Naive B cell (primary cell): Measurements from ENCODE around the gene MSI2. TPM values are rescaled to one million over a fixed set of nuclear protein-coding genes. Genes with fewer than 3 reads are reported as not detected.

Experiments
- ATAC-seq, 2 donors: fragments of 150-1000 bp; cut with Tn5 transposase; 2 replicates each; pipeline ENCODE4 v1.10.0; 2021; ENCODE audit warnings: low read depth in 2 of 2, mild to moderate bottlenecking in 2 of 2, moderate library complexity in 2 of 2
- DNase-seq: peaks from one replicate; pipeline ENCODE4 v3.0.0; 2022
- H3K27ac Mint-ChIP-seq, 6 donors: one replicate each; pipeline ENCODE4 v1.8.0; 2020 to 2022; ENCODE audit warnings: mild to moderate bottlenecking in 6 of 6, mixed read lengths in 6 of 6, moderate library complexity in 5 of 6, inconsistent platforms in 2 of 6
- H3K27me3 Mint-ChIP-seq, 3 donors: one replicate each; pipeline ENCODE4 v1.8.0; 2021 to 2022; ENCODE audit warnings: mixed read lengths in 3 of 3, mild to moderate bottlenecking in 1 of 3
- H3K36me3 Mint-ChIP-seq, 2 donors: one replicate each; pipeline ENCODE4 v1.8.0; 2020 to 2022; ENCODE audit warnings: mixed read lengths in 2 of 2, inconsistent platforms in 1 of 2, mild to moderate bottlenecking in 1 of 2
- H3K4me1 Mint-ChIP-seq, 3 donors: one replicate each; pipeline ENCODE4 v1.8.0; 2020 to 2022; ENCODE audit warnings: mixed read lengths in 3 of 3, inconsistent platforms in 1 of 3, mild to moderate bottlenecking in 1 of 3, moderate library complexity in 1 of 3
- H3K4me3 Mint-ChIP-seq, 8 donors: one replicate each; pipeline ENCODE4 v1.8.0; 2020 to 2022; ENCODE audit warnings: mild to moderate bottlenecking in 8 of 8, mixed read lengths in 8 of 8, moderate library complexity in 8 of 8, inconsistent platforms in 2 of 8
- H3K9me3 Mint-ChIP-seq, 7 donors: one replicate each; pipeline ENCODE4 v1.8.0; 2020 to 2022; ENCODE audit warnings: mixed read lengths in 7 of 7, mild to moderate bottlenecking in 5 of 7, inconsistent platforms in 2 of 7, moderate library complexity in 1 of 7
- polyA plus RNA-seq, 6 donors: library from polyadenylated mRNA; unstranded; fragments of 300-500 nt; fragmentation: Illumina TruSeq; gene quantifications; one replicate each; pipeline ENCODE4 v1.2.3, GENCODE V29; 2021; ENCODE audit warnings: low read depth in 6 of 6

The MSI2 gene
- polyA plus RNA-seq, 6 donors from 2014 or later = 4.0 to 11.3 (median 6.8) TPM

DNA sequence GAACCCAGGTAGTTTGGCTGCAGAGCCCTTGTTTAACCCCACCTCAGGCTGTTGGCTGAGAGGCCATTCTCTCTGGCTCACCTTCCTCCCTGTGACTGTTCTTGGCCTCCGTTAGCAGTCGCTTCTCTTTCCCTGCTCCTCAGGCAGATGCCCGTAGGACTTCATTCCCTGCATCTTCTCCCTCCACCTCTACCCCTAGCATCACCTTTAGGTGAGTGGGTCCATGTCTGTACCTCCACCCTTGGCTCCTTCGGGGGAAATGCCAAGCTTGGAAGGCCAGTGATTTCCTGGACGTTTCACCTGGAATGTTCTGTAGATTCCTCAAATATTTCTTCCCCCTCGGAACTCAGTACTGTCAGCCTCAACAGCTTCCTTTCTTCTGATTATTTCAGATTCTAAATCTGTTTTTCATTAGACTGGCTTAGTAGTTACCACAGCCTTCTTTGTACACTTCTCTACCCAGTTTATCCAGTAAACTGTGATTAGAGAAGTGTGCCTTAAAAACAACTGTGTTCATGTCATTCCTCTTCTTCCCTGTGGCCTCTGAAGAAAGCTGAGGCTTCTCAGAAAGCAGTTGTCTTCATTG is 227.9 kb downstream of the MSI2 start:
- Mint-ChIP-seq H3K4me1 (peaks cover 52 to 81% (median 63%) of the 10 kb centered on the region in 3 donors), H3K9me3 (no peaks in the 10 kb centered on the region), H3K36me3 (peaks cover 0 to 4% of the 10 kb centered on the region in 2 donors), H3K27me3 (no peaks in the 10 kb centered on the region), H3K4me3 (no peak overlapping the region), H3K27ac (peak overlapping the region in 3 of 6 donors; percentile 0 to 74 (median 61))
- ATAC-seq (no peak), DNase-seq (no peak)

DNA sequence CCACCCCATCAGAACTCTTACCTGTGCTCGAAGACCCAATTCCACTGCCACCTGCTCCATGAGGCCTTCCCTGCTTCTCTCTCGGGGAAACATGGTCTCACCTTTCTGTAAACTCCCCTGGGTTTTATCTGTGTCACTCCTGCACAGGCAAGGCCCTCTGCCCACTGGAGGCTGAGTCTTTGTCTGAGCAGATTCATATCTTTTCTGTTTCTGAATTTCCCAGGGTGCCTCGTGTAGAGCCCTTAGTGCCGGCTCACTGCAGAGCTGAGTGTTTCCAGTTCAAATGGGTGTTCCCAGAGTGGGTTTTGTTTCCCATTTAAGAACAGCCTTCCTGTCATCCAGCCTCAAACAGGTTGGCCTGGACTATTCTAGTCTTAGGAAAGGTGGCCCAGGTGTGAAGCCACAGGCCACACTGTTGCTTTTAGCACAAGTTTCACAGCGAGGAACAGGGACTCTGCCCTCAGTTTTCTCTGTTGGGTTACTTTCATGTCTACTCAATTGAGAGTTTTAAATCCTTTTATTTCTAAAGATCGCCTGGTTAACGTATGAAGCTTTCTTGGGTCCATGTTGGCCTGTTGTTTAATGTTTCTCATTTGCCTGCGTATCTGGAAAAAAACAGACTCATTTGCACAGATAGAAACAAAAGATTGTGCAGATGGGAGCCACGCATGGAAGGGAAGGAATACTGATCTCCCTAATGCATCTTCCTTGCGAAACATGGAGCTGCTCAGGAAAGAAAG is 228.7 kb downstream of the MSI2 start:
- Mint-ChIP-seq H3K36me3 (peaks cover 0 to 4% of the 10 kb centered on the region in 2 donors), H3K9me3 (no peaks in the 10 kb centered on the region), H3K4me1 (peaks cover 53 to 84% (median 60%) of the 10 kb centered on the region in 3 donors), H3K4me3 (peak overlapping the region in 3 of 8 donors; percentile 13 to 80 (median 36)), H3K27ac (peak overlapping the region in 4 of 6 donors; percentile 41 to 74 (median 68)), H3K27me3 (no peaks in the 10 kb centered on the region)
- ATAC-seq (no peak), DNase-seq (no peak)

DNA sequence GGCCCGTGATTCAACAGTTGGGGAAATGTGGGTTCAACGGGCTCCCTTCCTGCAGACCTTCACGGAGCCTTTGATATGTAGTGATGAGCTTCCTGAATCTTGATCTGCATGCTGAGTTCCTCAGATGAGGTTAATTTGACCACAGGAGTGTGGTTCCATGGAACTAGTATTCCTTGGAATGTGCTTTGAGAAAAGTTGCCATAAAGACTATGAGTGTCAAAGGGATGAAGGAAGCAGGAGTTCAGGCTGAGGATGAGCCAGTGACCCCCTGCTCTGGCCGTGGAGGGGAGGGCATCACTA is 229.2 kb downstream of the MSI2 start:
- no peak for DNase-seq
- no peak for ATAC-seq
- H3K27me3 Mint-ChIP-seq = no peaks in the 10 kb centered on the region
- peaks cover 0 to 4% of the 10 kb centered on the region in 2 donors for H3K36me3 Mint-ChIP-seq
- H3K27ac Mint-ChIP-seq = peak overlapping the region in 5 of 6 donors; percentile 41 to 73 (median 57)
- H3K4me1 Mint-ChIP-seq = peaks cover 51 to 81% (median 55%) of the 10 kb centered on the region in 3 donors
- H3K4me3 Mint-ChIP-seq = peak overlapping the region in 5 of 8 donors; percentile 12 to 80 (median 36)
- H3K9me3 Mint-ChIP-seq = no peaks in the 10 kb centered on the region

DNA sequence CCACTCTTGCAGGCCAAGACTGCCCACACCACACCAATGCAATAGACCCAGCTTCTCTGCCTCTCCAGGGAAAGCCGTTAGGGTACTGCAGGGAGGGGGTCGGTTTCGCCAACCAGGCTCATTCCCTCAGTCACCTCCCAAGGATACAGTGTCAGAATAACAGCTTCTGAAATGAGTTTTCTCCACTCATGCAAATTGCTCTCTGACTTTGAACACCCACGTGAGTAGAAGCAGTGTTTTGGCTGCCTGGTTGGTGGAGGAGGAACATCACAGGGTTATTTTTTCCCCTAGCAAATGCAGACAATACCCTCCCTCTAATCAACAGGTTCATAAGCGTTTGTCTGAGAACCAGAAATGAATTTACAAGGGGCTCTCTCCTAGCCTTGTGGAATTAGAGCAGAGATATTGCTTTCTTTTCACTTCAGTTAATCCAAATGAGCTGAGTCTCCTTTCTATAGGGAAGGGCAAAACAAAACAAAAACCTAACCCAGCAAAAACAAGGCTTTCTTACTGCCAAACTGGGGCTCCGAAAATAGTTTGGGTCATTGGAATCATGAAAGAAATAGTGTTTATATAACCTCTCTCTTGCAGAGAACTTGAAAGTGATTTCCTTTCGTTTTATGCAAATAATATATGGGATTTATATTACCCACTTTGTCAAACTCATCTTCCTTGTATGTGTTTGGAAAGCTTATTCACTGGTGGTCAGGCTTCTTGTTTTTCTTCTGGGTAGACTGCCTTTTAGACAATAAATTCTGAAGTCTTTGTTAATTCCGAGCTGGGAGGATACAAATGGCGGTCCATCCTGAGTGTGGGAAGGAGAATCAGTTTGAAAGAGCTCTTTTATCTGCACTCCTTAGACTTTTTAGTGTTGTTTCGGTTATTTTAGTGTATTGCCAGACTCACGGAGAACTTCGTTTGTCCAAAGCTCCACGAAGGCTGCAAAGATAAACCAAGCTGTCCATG is 229.9 kb downstream of the MSI2 start:
- Mint-ChIP-seq H3K4me1 (peaks cover 46 to 83% (median 54%) of the 10 kb centered on the region in 3 donors), H3K27me3 (no peaks in the 10 kb centered on the region), H3K27ac (peak overlapping the region in 5 of 6 donors; percentile 44 to 94 (median 64)), H3K36me3 (peaks cover 0 to 4% of the 10 kb centered on the region in 2 donors), H3K9me3 (no peaks in the 10 kb centered on the region), H3K4me3 (peak overlapping the region in 6 of 8 donors; percentile 10 to 80 (median 50))
- DNase-seq (no peak), ATAC-seq (peak; percentile 41 to 47)

DNA sequence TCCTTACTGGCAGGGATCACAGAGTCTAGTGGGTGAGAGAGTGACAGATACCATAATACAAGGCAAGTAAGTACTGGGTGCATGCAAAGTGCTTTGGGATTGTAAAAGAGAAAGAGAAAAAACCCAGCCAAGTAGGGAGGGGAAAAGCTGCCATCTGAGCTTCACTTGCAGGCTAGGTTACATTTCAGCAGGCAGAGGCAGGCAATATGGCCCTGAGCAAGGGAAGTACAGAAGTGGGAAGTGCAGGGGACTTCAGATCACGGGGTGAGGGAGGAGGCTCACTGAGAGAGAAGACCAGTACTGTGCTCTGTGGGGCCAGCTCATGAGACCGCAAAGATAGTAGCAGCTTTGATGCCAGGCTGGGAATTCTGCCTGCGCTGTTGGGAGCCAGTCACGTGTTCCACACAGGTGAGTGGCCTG is 230.6 kb downstream of the MSI2 start:
- Mint-ChIP-seq H3K4me3 (peak overlapping the region in 3 of 8 donors; percentile 51 to 67 (median 64)), H3K27ac (peak overlapping the region in 5 of 6 donors; percentile 2 to 94 (median 64)), H3K4me1 (peaks cover 51 to 87% (median 60%) of the 10 kb centered on the region in 3 donors), H3K27me3 (no peaks in the 10 kb centered on the region), H3K36me3 (peaks cover 0 to 4% of the 10 kb centered on the region in 2 donors), H3K9me3 (no peaks in the 10 kb centered on the region)
- no peak for DNase-seq
- peak; percentile 67 to 83 for ATAC-seq

DNA sequence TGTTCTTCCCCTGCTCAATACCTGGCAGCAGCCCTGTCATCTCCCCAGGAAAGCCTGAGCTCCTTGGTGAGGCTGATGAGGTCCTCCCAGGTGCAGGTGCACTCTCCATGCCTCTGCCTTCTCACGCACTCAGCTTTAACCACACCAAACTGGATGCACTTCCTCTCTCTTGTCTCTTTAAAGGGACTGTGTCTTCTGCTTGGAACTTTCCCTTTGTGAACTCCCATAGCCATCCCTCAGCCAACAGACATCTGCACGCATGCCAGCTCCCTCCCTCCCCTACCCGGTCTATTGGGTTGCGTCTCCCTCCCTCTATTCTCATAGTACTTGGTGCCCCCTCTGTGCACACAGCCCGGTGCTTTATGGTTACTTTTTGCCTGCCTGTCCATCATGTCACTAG is 231.2 kb downstream of the MSI2 start:
- Mint-ChIP-seq H3K4me3 (peak overlapping the region in 3 of 8 donors; percentile 35 to 76 (median 51)), H3K27me3 (no peaks in the 10 kb centered on the region)

DNA sequence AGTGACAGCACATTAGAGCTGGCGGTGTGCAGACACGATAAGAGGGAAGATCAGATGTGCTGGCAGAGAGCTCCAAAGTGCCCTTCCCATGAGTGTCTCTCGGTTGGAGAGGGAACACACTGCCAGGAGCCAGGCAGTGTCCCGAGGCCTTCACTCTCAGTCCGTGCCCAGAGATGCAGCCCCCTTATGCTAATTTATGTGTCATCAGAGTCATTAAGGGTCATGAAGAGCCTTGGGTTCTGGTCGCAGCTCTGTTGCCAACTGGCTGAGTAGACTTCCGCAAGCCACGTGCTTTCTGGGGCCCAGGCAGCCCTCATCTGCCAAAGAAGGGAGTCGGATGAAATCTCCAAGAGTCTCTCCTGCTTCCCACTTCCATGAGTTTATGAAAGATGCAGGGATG is 232.5 kb downstream of the MSI2 start:
- H3K36me3 Mint-ChIP-seq = no peaks in the 10 kb centered on the region
- ATAC-seq = no peak
- no peak for DNase-seq
- no peak overlapping the region for H3K4me3 Mint-ChIP-seq
- H3K27ac Mint-ChIP-seq = peak overlapping the region in 5 of 6 donors; percentile 22 to 72 (median 34)
- H3K9me3 Mint-ChIP-seq = no peaks in the 10 kb centered on the region
- no peaks in the 10 kb centered on the region for H3K27me3 Mint-ChIP-seq
- H3K4me1 Mint-ChIP-seq = peaks cover 56 to 88% (median 74%) of the 10 kb centered on the region in 3 donors

More for the DNA sequence above, 231.2 kb downstream of the MSI2 start:
- H3K36me3 Mint-ChIP-seq = no peaks in the 10 kb centered on the region
- no peaks in the 10 kb centered on the region for H3K9me3 Mint-ChIP-seq
- DNase-seq (no peak), ATAC-seq (peak in 1 of 2 donors; percentile 15)
- H3K27ac Mint-ChIP-seq = peak overlapping the region in 4 of 6 donors; percentile 46 to 70 (median 62)
- peaks cover 48 to 89% (median 63%) of the 10 kb centered on the region in 3 donors for H3K4me1 Mint-ChIP-seq

DNA sequence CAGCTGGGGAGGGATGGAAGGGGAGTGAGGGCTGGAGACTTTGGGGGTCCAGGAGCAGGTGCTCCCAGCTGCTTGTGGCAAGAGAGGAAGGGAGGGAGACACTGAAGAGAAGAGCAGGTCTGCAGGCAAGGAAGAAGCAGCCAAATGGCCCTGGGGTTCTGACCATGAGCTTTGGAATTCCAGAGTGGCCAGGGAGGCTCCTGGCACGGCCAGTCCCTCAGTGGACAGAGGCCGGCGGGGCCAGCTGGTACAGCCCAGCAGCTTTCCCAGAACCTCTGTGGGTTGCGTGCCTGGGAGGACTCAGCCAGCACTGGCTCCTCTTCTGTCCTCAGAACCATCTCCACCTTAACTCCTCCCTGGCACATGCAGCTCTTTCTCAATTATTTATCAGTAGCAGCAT is 233.0 kb downstream of the MSI2 start:
- Mint-ChIP-seq H3K27ac (peak overlapping the region in 4 of 6 donors; percentile 32 to 56 (median 45)), H3K27me3 (no peaks in the 10 kb centered on the region), H3K36me3 (no peaks in the 10 kb centered on the region), H3K4me3 (peak overlapping the region in 1 of 8 donors; percentile 13), H3K4me1 (peaks cover 51 to 87% (median 75%) of the 10 kb centered on the region in 3 donors), H3K9me3 (no peaks in the 10 kb centered on the region)
- no peak for ATAC-seq
- DNase-seq = no peak

DNA sequence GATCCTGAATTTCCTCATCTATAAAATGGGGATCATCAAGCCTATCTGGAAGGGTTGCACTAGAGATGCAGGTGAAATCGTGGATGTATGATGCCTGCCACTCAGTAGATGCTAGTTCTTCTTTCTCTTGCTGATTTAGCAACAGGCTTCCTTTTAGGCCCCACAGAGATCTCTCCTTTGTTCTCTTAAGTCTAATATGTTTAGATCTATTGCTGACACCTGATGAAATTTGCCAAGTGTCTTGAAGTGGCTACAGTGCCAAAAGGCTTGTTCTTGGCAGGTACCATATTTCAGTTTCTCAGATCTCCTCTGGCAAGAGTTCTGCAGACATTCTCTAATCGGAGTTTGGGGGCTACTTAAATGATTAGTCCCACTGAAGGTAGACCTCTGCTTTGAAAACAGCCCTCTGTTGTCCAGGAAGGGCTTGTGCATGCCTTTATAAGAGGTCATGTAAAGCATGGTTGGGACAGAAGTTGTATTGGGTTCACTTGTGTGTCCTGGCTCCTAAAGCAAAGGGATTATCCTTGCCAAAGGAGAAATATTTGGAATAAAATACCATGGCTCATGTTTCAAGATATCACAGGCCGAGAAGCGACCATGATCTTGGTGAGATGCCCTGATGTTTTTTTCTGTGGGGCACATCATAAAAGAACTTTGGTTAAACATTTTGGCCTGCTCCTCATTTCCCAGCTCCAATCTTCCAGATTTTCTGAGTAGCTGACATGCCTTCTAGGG is 234.0 kb downstream of the MSI2 start:
- H3K4me1 Mint-ChIP-seq = peaks cover 44 to 82% (median 66%) of the 10 kb centered on the region in 3 donors
- ATAC-seq = no peak
- H3K9me3 Mint-ChIP-seq = no peaks in the 10 kb centered on the region
- no peak overlapping the region for H3K4me3 Mint-ChIP-seq
- H3K27me3 Mint-ChIP-seq = no peaks in the 10 kb centered on the region
- H3K27ac Mint-ChIP-seq = peak overlapping the region in 2 of 6 donors; percentile 38 to 43
- no peaks in the 10 kb centered on the region for H3K36me3 Mint-ChIP-seq
- DNase-seq = no peak

DNA sequence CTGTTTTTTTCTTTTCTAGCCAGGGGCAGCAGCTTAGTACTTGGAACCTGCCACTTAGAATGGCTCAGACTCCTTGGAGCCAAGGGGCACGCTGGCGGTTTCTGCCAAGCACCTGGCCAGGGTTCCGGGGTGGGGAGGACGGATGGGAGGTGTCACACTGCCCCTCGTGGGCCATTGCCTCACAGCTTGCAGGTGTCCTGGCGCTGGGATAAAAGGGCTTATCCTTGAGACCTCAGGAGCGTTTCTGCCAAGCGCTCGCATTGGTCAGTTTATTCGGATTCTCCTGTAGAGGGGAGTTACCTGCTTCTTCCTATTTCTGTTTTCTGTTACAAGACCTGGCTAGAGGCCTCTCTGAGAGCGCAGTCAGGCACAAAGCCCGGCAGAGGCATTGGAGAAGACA is 234.6 kb downstream of the MSI2 start:
- no peak for ATAC-seq
- no peak for DNase-seq
- H3K4me3 Mint-ChIP-seq = no peak overlapping the region
- H3K4me1 Mint-ChIP-seq = peaks cover 43 to 82% (median 64%) of the 10 kb centered on the region in 3 donors
- no peaks in the 10 kb centered on the region for H3K36me3 Mint-ChIP-seq
- no peak overlapping the region for H3K27ac Mint-ChIP-seq
- no peaks in the 10 kb centered on the region for H3K27me3 Mint-ChIP-seq
- H3K9me3 Mint-ChIP-seq = no peaks in the 10 kb centered on the region

DNA sequence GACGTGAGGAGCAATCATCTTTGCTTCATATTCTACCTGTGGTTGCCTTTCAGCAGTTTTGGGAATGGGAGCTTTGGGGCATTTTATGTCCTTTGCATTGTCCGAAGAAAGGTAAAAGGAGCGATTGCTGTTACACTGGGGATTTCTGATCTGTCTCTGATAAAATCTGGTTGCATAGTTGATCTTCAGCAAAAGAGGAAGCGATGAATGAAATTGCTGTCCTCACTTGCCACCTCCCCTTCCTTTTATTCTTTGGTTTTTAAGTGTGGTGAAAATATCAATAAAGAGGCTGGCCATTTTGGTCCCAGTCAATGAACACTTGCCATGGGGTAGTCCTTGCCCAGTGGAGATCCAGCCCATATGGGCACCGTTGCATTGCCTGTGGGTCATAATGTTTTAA is 236.8 kb downstream of the MSI2 start:
- peak overlapping the region in 3 of 8 donors; percentile 10 to 25 (median 20) for H3K4me3 Mint-ChIP-seq

DNA sequence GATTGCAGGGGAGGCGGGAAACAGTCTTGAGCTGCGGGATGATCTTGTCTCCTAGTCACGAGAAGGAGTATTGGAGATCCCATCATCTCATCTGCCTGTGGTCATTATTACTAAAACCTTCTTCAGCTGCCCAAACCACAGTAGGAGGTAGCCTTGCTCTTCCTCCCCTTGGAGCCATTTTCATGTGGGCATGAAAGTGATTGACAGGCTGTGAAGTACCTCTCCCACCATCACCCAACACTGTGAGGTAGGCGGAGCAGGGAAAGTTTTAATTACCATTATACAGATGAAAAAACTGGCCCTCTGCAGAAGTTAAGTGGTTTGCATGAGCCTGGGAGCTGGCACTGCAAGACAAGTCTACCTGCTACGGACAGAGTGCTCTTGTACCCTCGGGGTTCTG is 237.3 kb downstream of the MSI2 start:
- Mint-ChIP-seq H3K36me3 (no peaks in the 10 kb centered on the region), H3K27me3 (no peaks in the 10 kb centered on the region), H3K9me3 (no peaks in the 10 kb centered on the region), H3K4me1 (peaks cover 35 to 83% (median 62%) of the 10 kb centered on the region in 3 donors), H3K27ac (peak overlapping the region in 2 of 6 donors; percentile 76 to 92), H3K4me3 (no peak overlapping the region)
- DNase-seq (no peak), ATAC-seq (no peak)

More for the DNA sequence above, 236.8 kb downstream of the MSI2 start:
- ATAC-seq (peak; percentile 90 to 93), DNase-seq (no peak)
- Mint-ChIP-seq H3K27ac (peak overlapping the region in 4 of 6 donors; percentile 4 to 92 (median 38)), H3K4me1 (peaks cover 31 to 82% (median 58%) of the 10 kb centered on the region in 3 donors), H3K27me3 (no peaks in the 10 kb centered on the region), H3K36me3 (no peaks in the 10 kb centered on the region), H3K9me3 (no peaks in the 10 kb centered on the region)
